Stimulated activated CD8-positive, alpha-beta memory T cell treated with anti-CD3 and anti-CD28 coated beads, Interleukin-7, amount 100 ng/mL, for 48 hours (primary cell): ENCODE measurements around the gene ZFHX3.

ENCODE experiments used
- DNase-seq, 2 donors: peaks; one replicate each; pipeline ENCODE4 v3.0.0-alpha.2; 2020; ENCODE audit warnings: low read depth in 1 of 2; ENCODE audit errors: extremely low read depth in 1 of 2

ZFHX3 gene

DNA sequence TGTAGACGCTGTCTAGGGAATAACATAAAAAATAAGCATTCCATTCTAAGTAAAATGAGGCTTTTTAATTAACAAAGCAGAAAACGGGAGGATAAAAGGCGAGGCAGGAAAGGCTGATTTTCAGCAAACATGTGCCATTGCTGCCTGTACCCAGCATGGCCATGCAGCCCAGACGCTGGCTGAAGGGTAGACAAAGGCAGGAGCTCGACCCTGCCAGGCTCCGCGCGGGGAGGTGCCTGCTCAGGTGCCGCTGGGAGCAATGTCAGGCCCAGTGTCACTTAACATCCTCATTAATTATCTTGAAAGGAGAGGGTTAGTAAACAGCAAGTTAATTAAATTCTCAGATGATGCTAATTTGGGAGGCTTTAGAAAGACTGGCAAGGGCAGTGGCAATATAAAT is 136.0 kb downstream of the ZFHX3 start:
- DNase-seq, result no peak

GRCh38 chr16:72910875-72911274 is 137.1 kb downstream of the ZFHX3 start:
- DNase-seq, result no peak

GRCh38 chr16:72910381-72910780 is 137.5 kb downstream of the ZFHX3 start:
- DNase-seq, result no peak

DNA sequence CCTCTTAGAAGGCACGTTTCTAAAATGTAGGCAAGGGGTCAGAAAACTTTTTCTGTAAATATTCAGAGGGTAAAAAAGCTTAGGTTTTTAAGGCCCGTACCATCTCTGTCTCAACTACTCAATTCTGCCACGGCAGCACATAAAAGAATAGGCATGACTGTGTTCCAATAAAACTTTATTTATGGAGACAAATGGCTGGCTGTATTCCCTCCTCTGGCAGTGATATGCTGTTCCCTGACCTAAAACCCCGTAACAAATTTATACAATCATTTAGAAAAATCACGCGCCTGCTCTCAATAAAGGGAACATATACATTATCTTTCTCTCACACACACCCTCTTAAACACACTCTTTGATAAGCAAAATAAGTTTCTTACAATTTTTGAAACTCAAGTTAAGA is 138.7 kb downstream of the ZFHX3 start:
- no peak for DNase-seq

GRCh38 chr16:72908362-72909167 is 139.4 kb downstream of the ZFHX3 start:
- DNase-seq, result no peak

DNA sequence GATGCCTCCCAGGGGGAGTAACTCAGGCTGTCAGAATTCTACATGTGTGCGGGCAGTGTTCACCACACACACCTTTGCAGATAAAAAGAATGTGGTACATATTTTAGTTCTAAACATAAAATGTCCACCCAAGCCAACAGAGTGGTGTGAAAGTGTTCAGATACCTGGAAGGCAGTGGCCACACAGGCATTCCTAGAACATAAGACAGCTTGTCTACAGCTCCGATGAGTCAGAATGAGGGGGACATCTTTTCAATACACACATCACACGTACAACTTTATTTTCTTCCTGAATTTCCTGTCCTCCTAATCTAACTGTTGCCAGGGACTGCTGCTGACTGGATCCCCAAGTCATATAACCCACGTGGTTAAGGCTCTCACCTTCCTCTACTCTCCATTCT is 142.3 kb downstream of the ZFHX3 start:
- no peak for DNase-seq

DNA sequence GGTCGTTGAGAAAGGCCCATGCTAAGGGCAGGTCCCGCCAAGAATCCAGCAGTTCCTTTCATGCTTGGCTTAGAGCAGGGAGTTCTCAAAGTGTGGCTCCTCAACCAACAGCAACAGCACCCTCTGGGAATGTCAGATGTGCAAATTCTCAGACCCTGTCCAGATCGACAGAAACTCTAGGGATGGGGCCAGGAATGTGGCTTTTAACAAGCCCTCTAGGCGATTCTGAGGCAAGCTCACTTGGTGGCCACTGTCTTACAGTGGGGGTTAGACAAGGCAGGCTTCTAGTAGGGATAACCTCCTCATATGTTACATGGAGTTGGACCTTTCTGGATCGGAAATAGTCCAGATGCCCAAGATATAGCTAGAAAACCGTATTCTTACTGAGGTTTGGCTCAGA is 144.8 kb downstream of the ZFHX3 start:
- no peak for DNase-seq

- no peak for DNase-seq
These were observed 145.7 kb downstream of the ZFHX3 start for GRCh38 chr16:72902206-72902605.

- DNase-seq, result no peak
These were observed 146.8 kb downstream of the ZFHX3 start for GRCh38 chr16:72901000-72901627.

DNA sequence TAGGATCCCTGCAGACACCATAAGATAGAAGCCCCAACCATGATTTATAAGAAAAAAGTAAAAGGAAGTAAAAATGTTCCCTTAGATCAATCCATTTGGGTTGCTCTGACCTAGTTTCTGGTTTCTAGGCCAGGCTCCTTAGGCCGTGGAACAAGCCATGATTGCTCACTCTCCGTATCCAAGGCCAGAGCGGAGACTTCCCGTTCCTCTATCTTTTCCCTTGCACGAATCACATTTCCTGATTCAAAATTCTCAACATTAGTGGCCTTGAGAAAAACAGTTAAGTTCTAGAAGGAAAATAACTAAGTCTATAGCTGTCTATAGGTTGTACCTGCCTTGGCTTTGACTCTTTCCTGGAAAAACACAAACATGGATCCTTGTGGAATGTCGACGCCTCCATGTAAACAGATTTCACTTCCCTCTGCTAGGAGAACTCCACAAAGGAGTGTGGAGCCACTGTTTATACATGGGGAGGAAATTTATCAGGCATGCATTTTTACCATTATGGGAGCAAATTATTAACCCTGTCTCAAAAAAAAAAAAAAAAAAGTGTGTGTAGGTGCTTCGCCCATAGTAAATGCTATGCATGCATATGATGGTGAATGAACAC is 149.6 kb downstream of the ZFHX3 start:
- no peak for DNase-seq

DNA sequence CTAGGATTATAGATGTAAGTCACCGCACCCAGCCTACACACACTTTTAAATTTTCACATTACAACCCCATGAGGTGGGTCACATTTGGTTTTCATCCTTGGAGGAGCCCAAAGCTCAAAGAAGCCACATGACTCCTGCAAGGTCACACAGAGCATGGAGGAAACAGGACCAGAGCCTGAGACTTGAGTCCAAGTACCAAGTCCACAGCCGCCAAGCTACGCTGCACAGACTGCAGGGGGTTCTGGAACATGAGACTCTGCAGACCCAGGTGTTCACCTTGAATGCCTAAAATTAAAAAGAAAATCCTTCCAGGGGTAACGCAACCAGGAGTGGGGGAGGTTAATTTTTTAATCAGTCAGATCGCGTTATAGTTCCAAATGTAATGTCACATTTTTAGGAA is 150.2 kb downstream of the ZFHX3 start:
- DNase-seq, result no peak

- DNase-seq, result no peak
These were observed 151.3 kb downstream of the ZFHX3 start for GRCh38 chr16:72896485-72897118.

DNA sequence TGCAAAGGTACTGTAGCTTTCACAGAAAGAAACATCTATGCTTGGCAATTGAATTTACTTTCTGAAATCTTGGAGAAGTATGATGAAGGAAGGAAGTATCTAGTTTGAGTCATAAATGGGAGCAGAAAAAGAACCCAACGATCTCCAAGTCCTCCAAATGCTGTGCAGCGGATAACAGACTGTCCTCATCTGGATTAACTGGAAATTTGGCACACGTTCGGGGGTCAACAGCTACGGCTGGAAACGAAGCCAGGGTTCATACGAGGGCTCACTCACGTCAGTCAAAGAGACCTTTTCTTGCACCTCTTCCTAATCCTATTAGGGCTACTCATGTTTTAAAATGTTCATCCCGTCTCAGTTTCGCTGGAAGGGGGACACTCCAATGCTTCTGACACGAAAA is 152.0 kb downstream of the ZFHX3 start:
- no peak for DNase-seq

DNA sequence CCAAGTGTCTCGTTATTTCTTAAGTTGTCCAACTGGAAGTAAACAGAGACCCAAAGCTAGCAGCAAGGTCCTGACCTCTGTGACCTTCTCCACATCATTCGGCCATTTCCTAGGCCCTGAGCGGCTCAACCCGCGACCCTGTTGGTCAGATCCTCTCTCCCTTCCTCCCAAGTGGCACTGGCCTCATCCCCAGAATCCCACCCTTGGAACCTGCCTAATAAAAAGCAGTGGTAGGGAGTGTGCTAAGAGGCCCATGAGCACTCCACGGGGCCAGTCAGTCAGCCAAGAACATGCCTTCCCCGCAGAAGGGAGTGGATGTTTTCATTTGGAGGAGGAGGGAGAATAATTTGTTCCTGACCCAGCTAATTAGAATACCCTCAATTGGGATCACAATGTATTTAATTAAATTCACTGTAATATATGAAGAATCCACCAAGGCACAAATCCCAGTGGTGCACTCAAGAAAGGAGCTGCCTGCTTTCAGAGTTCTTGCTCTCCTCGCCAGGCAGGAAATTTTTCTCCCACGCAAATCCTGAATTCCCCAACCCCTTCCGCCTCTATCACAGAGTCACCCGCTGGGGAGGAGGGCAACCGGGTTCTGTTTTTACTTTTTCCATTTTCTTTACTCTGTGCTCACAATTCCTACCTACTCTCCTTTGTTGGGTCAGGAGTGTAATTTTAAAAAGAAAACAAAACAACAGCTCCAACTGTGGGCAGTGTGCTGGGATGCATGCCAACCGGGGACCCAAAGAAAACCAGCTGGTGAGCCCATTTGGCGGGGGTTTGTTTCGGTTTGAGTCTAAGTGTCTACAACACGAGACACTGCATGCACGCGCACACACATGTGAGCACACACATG is 153.4 kb downstream of the ZFHX3 start:
- DNase-seq, result no peak

- DNase-seq, result no peak
These were observed 156.4 kb downstream of the ZFHX3 start for GRCh38 chr16:72891291-72892227.

- DNase-seq, result no peak
These were observed 157.3 kb downstream of the ZFHX3 start for GRCh38 chr16:72890587-72890986.

GRCh38 chr16:72889616-72890582 is 158.0 kb downstream of the ZFHX3 start:
- no peak for DNase-seq

DNA sequence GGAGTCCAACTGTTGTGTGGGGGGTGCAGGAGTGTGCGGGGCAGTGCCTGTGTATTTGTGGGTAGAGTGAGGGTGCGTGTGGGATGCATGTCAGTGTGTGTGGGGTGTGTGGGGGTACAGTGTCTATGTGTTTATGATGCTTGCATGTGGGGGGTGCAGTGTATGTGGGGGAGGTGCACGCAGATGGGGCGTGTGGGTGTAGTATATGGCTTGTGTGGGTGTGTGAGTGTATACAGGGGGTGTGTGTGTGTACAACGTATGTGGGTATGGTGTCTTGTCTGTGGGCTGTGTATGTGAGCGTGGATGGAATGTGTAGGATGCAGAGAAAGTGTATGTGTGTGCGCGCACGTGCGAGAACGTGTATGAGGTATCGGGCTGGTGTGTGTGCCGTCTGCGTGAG is 160.4 kb downstream of the ZFHX3 start:
- DNase-seq, result no peak
